ENCODE measurements around the gene KANSL2.
"Not testable (repeated sequence)": the region's sequence is repeated elsewhere in the genome, so short reads cannot be mapped to it uniquely, and the experiment has no call there.

KANSL2 gene

GRCh38 chr12:48681710-48682532, at the start of gene KANSL2:
Gene KANSL2, minus strand, starts transcription at chr12:48682238. Its CDS starts 606 bp downstream, at chr12:48681632.
- peak; percentile 99 for DNase-seq (ENCODE audit: low spot score)

GRCh38 chr12:48728807-48729206, 46.8 kb upstream of the KANSL2 start:
- no peak for DNase-seq (ENCODE audit: low spot score)

GRCh38 chr12:48720737-48721136, 38.7 kb upstream of the KANSL2 start:
- not testable (repeated sequence) for DNase-seq (ENCODE audit: low spot score)

GRCh38 chr12:48720171-48720570, 38.1 kb upstream of the KANSL2 start:
- not testable (repeated sequence) for DNase-seq (ENCODE audit: low spot score)

- DNase-seq (ENCODE audit: low spot score), result not testable (repeated sequence)
These were observed 37.0 kb upstream of the KANSL2 start for GRCh38 chr12:48719002-48719401.

GRCh38 chr12:48717252-48717695, 35.2 kb upstream of the KANSL2 start:
- no peak for DNase-seq (ENCODE audit: low spot score)

DNA sequence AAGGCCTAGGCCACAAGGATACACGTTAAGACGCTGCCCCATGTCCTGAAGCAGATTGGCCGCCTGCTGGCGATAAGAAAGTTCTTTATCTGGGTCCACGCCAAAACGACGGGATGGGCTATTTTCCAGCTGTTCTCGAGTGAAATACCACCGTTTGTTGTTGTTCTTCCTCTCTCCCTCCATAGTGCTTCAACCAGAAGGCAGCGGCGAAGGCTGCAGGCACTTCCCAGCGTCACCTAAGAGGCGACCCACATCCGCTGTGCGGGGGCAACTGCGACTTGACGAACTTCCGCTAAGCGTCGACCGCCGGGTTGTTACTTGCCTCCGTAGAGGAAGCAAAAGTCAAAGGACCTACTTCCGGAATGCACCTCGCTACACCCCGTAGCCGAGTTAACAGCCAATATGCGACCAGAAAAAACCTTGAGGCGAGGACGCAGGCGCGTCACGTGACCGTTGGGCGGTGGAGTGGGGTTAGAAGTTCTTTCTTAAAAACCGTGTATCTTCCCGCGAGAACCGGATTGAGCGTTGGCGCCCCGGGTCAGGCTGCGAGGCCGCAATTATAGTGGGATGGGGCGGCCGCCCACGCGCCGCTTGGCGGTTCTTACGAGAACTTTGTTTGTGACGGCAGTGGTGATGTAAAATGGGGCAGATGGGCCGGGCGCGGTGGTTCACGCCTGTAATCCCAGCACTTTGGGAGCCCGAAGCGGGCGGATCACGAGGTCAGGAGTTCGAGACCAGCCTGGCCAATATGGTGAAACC, 34.6 kb upstream of the KANSL2 start, which contains the start of gene CCNT1:
Gene CCNT1, minus strand, starts transcription at position 215 of the 759 bp plus-strand sequence. Its CDS starts 32 bp downstream, at position 183.
- DNase-seq (ENCODE audit: low spot score), result peak; percentile 99

GRCh38 chr12:48716168-48716492, 34.1 kb upstream of the KANSL2 start:
- DNase-seq (ENCODE audit: low spot score), result no peak

- DNase-seq (ENCODE audit: low spot score), result no peak
These were observed 30.2 kb upstream of the KANSL2 start for GRCh38 chr12:48712209-48712608.

- DNase-seq (ENCODE audit: low spot score), result not testable (repeated sequence)
These were observed 16.8 kb upstream of the KANSL2 start for GRCh38 chr12:48698822-48699221.

DNA sequence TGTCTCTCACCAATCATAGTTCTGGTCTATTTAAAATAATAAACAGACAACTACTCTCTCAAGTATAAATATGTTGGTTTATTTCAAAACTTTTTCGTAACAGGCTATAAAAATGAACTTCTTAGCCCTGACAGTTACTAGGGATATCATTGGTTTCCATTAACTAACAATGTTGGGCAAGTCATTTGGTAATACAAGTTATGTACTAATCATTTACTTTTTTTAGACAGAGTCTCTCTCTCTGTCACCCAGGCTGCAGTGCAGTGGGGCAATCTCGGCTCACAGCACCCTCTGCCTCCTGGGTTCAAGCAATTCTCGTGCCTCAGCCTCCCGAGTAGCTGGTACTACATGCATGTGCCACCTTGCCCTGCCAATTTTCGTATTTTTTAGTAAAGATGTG, 14.6 kb upstream of the KANSL2 start:
- DNase-seq (ENCODE audit: low spot score), result no peak

- no peak for DNase-seq (ENCODE audit: low spot score)
These were observed 13.8 kb upstream of the KANSL2 start for GRCh38 chr12:48695859-48696258.

- no peak for DNase-seq (ENCODE audit: low spot score)
These were observed 12.0 kb upstream of the KANSL2 start for GRCh38 chr12:48694038-48694437.

GRCh38 chr12:48693572-48693971, 11.5 kb upstream of the KANSL2 start:
- no peak for DNase-seq (ENCODE audit: low spot score)

DNA sequence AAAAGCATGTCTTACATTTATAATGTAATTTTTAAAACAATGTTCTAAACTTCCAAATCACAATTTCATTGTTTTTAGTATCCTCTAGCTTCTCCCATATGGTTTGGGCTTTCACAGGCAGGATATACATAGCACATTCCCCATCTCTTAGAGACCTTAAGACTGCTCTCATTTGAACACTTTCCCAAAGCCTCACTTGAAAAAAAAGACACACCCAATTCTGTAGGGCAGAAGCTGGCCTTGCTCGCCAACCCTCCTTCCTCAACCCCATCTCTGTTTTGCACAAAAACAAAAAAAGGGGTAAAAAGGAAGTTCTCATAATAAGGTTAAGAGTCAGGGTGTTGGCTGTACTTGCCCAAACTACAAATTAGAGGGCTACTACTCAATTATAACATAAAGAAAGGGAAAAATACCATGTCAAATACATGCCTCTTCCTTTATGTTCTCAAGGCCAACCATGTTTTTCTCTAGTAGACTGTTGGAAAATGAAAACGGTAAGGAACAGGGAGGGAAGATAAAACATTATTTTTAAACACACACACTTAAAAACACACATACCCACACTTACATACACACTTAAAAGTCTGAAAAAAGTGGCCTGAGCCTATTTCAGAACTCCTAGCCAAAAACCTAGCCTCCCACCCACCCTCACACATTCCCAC, 9.9 kb upstream of the KANSL2 start:
- DNase-seq (ENCODE audit: low spot score), result no peak

DNA sequence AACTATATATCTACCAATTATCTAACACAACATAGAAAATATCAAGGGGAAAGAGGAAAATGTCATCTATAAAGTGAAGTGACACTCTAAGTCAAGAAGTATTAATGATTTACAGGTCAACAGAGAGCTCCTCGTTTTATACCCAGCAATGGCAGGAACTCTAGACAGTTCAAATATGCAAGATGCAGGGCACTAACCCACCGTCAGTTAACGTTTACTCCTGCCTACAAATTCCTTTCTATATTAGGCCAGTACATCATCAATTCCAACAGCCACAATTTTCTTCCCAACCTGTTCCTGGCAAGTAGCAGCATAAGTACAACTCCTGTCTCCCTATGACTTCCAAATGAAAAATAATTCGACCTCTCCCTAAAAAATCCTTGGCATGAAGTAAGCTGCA, 9.0 kb upstream of the KANSL2 start:
- DNase-seq (ENCODE audit: low spot score), result no peak

GRCh38 chr12:48690436-48690835, 8.4 kb upstream of the KANSL2 start:
- DNase-seq (ENCODE audit: low spot score), result no peak

- no peak for DNase-seq (ENCODE audit: low spot score)
These were observed 6.8 kb upstream of the KANSL2 start for GRCh38 chr12:48688836-48689235.

DNA sequence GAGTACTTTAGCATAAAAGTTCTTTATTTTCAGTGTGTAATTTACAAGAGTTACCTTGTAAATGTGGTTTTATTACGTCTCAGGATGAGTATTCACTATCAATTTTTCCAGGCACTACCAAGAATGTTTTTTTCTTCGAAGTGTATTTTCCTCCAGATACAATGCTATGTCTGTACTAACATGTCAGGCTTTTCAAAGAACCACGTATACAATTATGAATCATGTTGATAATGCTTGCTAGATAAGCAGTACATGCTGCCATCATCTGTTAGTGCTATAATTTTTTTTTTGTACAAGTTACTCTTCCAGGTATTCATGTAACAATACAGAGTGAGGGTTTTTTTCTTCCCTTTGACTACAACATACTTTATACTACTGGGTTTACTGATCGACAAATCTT, 5.6 kb upstream of the KANSL2 start:
- no peak for DNase-seq (ENCODE audit: low spot score)

DNA sequence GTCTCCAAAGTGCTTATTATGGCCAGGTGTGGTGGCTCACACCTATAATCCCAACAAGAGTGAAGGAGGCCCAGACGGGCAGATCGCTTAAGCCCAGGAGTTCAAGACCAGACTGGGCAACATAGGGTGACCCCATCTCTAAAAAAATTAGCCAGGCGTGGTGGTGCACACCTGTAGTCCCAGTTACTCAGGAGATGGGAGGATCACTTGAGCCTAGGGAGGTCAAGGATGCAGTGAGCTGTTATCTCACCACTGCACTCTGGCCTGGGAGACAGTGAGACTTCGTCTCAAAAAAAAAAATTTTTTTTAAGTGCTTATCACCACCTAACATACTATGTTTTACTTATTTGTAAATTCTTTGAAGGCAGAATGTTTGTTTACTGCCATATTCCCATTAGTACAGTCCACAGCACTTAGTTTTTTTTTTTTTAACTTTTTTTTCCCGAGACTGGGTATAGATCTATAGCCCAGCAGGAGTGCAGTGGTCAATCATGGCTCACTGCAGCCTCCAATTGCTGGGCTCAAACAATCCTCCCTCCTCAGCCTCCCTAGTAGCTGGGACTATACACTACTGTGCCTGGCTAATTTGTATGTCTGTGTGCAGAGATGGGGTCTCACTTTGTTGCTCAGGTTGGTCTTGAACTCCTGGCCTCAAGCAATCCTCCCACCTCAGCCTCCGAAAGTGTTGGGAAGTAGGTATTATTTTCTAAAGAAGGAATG, 4.7 kb upstream of the KANSL2 start:
- no peak for DNase-seq (ENCODE audit: low spot score)

DNA sequence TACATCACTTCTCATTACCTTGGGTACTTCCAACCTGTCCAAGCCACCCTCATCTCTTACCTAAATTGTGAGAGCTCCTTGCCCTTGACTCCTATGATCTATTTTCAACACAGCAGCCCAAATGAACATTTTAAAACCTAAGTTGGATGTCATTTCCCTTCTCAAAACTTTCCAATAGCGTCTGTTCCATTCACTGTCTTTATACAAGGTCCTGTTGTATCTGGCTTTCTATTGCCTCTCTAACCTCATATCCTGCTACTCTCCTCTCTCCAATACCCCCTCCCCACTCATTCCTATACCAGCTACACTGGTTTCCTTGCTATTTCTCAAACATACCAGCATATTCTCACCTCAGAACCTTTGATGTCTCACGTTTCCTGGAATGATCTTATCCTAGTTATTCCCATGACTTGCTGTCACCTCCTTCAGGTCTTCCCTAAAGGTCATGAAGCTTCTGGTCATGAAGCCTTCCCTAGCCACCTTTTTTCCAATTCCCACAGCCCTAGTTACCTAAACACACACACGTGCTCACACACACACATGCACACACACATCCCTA, 4.1 kb upstream of the KANSL2 start:
- DNase-seq (ENCODE audit: low spot score), result no peak

GRCh38 chr12:48683534-48683933, 1.5 kb upstream of the KANSL2 start:
- DNase-seq (ENCODE audit: low spot score), result no peak
